RPMI8226 (cell line): ENCODE data around the gene DIS3L.
"Not testable (repeated sequence)": the region's sequence is repeated elsewhere in the genome, so short reads cannot be mapped to it uniquely, and the experiment has no call there.

Source experiments
- DNase-seq: peaks from one replicate; pipeline ENCODE4 v3.0.0-alpha.2; 2015

The DIS3L gene

GRCh38 chr15:66293419-66294156 lies at the start of gene DIS3L:
TSS of gene DIS3L (plus strand) at chr15:66293568. CDS start at chr15:66293597, 29 bp downstream.
- DNase-seq = peak; percentile 88

- DNase-seq = not testable (repeated sequence)
Measured at GRCh38 chr15:66245832-66246231, 47.5 kb upstream of the DIS3L start.

- no peak for DNase-seq
Measured at GRCh38 chr15:66246937-66247336, 46.4 kb upstream of the DIS3L start.

- DNase-seq = no peak
Measured at GRCh38 chr15:66249605-66250174, 43.7 kb upstream of the DIS3L start.

GRCh38 chr15:66251065-66251789 lies 42.1 kb upstream of the DIS3L start:
- no peak for DNase-seq

- peak; percentile 76 for DNase-seq
Measured at GRCh38 chr15:66251790-66252684, 41.3 kb upstream of the DIS3L start.

- peak; percentile 63 for DNase-seq
Measured at GRCh38 chr15:66252685-66253417, 40.5 kb upstream of the DIS3L start.

- DNase-seq = no peak
Measured at GRCh38 chr15:66253418-66254088, 39.8 kb upstream of the DIS3L start, which contains the start of gene MEGF11. TSS of gene MEGF11 (minus strand) at chr15:66253750. CDS start at chr15:66128403, 125,347 bp downstream.

- no peak for DNase-seq
Measured at GRCh38 chr15:66254089-66254950, 39.0 kb upstream of the DIS3L start.

GRCh38 chr15:66254951-66255676 lies 38.3 kb upstream of the DIS3L start:
- DNase-seq = no peak

- DNase-seq = no peak
Measured at GRCh38 chr15:66256692-66257091, 36.7 kb upstream of the DIS3L start.

- DNase-seq = no peak
Measured at GRCh38 chr15:66261056-66261455, 32.3 kb upstream of the DIS3L start.

- DNase-seq = not testable (repeated sequence)
Measured at GRCh38 chr15:66262837-66263236, 30.5 kb upstream of the DIS3L start.

- DNase-seq = no peak
Measured at GRCh38 chr15:66264859-66265513, 28.4 kb upstream of the DIS3L start.

- no peak for DNase-seq
Measured at GRCh38 chr15:66269326-66270090, 23.9 kb upstream of the DIS3L start.

GRCh38 chr15:66270932-66271331 lies 22.4 kb upstream of the DIS3L start:
- DNase-seq = no peak

- no peak for DNase-seq
Measured at GRCh38 chr15:66275352-66275751, 18.0 kb upstream of the DIS3L start.

- no peak for DNase-seq
Measured at GRCh38 chr15:66276546-66276945, 16.8 kb upstream of the DIS3L start.
